Type B pancreatic cell (in vitro differentiated cells): Measurements from ENCODE around the gene DBX2. TPM values are rescaled to one million over a fixed set of nuclear protein-coding genes. Genes with fewer than 3 reads are reported as not detected.
A peak's percentile ranks its signal among the peaks of the same experiment; 100 is the strongest.
"Not testable (repeated sequence)": the region's sequence is repeated elsewhere in the genome, so short reads cannot be mapped to it uniquely, and the experiment has no call there.

Experiments used
- DNase-seq: peaks from one replicate; pipeline ENCODE4 v3.0.0; 2021; ENCODE audit warnings: mixed read lengths; ENCODE audit not compliant: unreplicated experiment; ENCODE audit errors: extremely low spot score
- H3K27ac Mint-ChIP-seq: 2 replicates; pipeline ENCODE4 v1.8.0; 2021; ENCODE audit warnings: mild to moderate bottlenecking, mixed read lengths
- H3K27me3 Mint-ChIP-seq: 2 replicates; pipeline ENCODE4 v1.8.0; 2021; ENCODE audit warnings: mixed read lengths
- H3K36me3 Mint-ChIP-seq: 2 replicates; pipeline ENCODE4 v1.8.0; 2021; ENCODE audit warnings: mixed read lengths
- H3K4me1 Mint-ChIP-seq: one replicate; pipeline ENCODE4 v1.8.0; 2021; ENCODE audit warnings: mixed read lengths; ENCODE audit not compliant: unreplicated experiment
- H3K4me3 Mint-ChIP-seq: 2 replicates; pipeline ENCODE4 v1.8.0; 2021; ENCODE audit warnings: mild to moderate bottlenecking, mixed read lengths
- H3K9me3 Mint-ChIP-seq: 2 replicates; pipeline ENCODE4 v1.8.0; 2021; ENCODE audit warnings: mixed read lengths
- CTCF ChIP-seq: fragments of 200-600 bp; sonication (generic); conservative IDR thresholded peaks from 2 replicates; pipeline ENCODE4 v1.5.0; 2021; ENCODE audit warnings: antibody characterized with exemption, mild to moderate bottlenecking
- total RNA-seq: library from RNA; stranded (reverse); gene quantifications from 2 replicates; pipeline ENCODE4 v1.2.1, GENCODE V29; 2021; ENCODE audit warnings: low replicate concordance

DBX2 gene
- total RNA-seq, 1 donor from 2014 or later: not detected

DNA sequence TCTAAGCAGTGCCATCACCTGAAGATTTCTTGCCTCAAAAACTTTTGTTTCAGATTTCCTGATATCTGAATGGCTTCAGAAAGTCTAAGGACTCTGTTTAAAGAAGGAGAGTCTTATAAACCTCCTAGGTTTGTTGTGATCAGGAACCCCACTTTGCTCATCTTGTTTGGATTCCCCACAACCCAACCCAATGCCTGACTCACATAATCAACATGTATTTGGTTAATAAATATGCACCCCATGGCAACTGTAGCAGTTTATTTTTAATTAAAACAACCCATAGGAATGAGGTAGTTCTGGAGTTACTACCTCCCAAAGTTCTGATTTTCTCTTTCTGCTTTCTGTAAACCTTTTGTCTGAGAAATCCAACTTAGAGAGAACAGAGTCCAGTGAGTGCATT lies 51.5 kb downstream of the DBX2 start:
- Mint-ChIP-seq H3K27ac (no peak overlapping the region), H3K9me3 (no peaks in the 10 kb centered on the region), H3K4me3 (no peak overlapping the region), H3K4me1 (no peaks in the 10 kb centered on the region), H3K36me3 (no peaks in the 10 kb centered on the region), H3K27me3 (no peaks in the 10 kb centered on the region)
- no peak for DNase-seq
- TF ChIP-seq CTCF: no peak

DNA sequence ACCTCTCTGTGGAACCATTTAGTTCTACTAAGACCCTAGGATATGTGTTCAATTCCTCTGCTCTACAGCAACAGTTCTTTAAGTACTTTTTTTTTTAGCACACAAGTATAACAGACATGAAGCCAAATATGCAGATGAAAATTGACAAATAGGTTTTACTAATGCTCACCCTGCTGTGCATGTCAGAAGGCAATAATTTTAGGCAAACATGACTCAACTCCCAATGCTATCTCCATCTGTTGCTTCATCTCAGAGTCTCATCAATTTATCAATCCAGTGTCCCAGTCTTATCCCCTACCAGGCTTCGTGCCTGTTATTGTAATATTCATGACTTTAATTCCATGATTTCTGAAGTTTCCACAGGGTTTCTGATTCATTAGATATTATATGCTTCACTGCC lies 57.7 kb downstream of the DBX2 start:
- Mint-ChIP-seq H3K9me3 (no peaks in the 10 kb centered on the region), H3K4me1 (no peaks in the 10 kb centered on the region), H3K36me3 (no peaks in the 10 kb centered on the region), H3K27ac (no peak overlapping the region), H3K4me3 (no peak overlapping the region), H3K27me3 (peaks cover 14% of the 10 kb centered on the region)
- DNase-seq: no peak
- no peak for TF ChIP-seq CTCF

DNA sequence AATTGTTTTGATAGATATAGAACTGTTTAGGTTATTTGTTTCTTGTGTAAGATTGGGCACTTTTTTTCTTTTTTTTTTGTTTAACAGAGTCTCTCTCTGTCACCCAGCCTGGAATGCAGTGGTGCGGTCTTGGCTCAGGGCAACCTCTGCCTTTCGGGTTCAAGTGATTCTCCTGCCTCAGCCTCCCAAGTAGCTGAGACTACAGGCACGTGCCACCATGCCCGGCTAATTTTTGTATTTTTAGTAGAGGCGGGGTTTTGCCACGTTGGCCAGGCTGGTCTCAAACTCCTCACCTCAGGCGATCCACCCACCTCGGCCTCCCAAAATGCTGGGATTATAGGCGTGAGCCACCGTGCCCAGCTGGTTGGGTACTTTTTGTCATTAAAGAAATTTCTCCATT lies 66.0 kb downstream of the DBX2 start:
- H3K4me3 Mint-ChIP-seq, H3K9me3 Mint-ChIP-seq, H3K36me3 Mint-ChIP-seq, H3K4me1 Mint-ChIP-seq, H3K27ac Mint-ChIP-seq, DNase-seq, H3K27me3 Mint-ChIP-seq: not testable (repeated sequence)

DNA sequence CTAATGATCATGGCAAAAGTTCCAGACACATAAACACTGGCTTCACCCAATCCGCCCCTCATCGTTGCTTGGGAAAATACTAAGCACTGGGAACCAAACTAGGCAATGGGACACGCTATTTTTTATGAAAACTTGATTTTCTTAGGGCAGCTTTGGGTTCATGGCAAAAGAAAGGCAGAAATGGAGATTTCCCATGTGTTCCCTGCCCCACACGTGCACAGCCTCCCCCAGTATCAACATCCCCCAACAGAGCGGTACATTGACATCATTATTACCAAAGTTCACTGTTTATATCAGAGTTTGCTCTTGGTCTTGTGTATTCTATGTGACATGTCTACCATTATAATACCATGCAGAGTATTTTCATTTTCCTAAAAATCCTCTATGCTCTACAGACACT lies 71.0 kb downstream of the DBX2 start:
- no peak for TF ChIP-seq CTCF
- no peak for DNase-seq
- H3K27ac Mint-ChIP-seq: no peak overlapping the region
- no peaks in the 10 kb centered on the region for H3K9me3 Mint-ChIP-seq
- peaks cover 6% of the 10 kb centered on the region for H3K27me3 Mint-ChIP-seq
- H3K4me1 Mint-ChIP-seq: no peaks in the 10 kb centered on the region
- no peak overlapping the region for H3K4me3 Mint-ChIP-seq
- H3K36me3 Mint-ChIP-seq: no peaks in the 10 kb centered on the region

DNA sequence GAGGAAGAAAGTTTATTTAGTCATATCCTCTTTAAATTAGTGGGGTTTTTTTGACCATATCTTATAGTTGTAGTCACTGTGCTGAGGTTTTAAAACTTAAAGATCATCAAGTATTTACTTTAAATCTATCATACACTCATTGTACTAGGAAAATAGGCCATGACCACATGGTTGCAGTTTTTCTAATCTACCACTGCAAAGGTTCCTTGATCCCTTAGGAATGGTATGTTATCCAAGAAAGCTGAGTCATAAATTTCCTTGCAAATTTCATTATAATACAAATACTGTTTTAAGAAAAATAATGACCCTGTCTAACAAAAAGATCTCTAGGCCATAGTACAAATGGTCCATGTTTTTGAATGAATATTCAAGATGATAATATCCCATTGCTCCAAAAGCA lies 74.7 kb downstream of the DBX2 start:
- no peak for DNase-seq
- Mint-ChIP-seq H3K36me3 (no peaks in the 10 kb centered on the region), H3K4me3 (no peak overlapping the region), H3K9me3 (no peaks in the 10 kb centered on the region), H3K4me1 (no peaks in the 10 kb centered on the region), H3K27me3 (peaks cover 13% of the 10 kb centered on the region), H3K27ac (no peak overlapping the region)
- TF ChIP-seq CTCF: no peak

- peak; percentile 76 for TF ChIP-seq CTCF
- Mint-ChIP-seq H3K4me1 (no peaks in the 10 kb centered on the region), H3K9me3 (no peaks in the 10 kb centered on the region), H3K36me3 (no peaks in the 10 kb centered on the region), H3K4me3 (no peak overlapping the region), H3K27ac (no peak overlapping the region), H3K27me3 (peaks cover 14% of the 10 kb centered on the region)
- DNase-seq: no peak
These were observed 78.0 kb downstream of the DBX2 start for GRCh38 chr12:44972746-44973421.
